ENCODE results near the gene ACSL1. TPM values are rescaled to one million over a fixed set of nuclear protein-coding genes. Genes with fewer than 3 reads are reported as not detected.

ACSL1 gene
- total RNA-seq, 1 experiment from 2014 or later = 56.3 TPM

- no peak for DNase-seq (ENCODE audit: low spot score)
Measured at GRCh38 chr4:184721254-184721653, 104.5 kb downstream of the ACSL1 start.

- DNase-seq (ENCODE audit: low spot score) = no peak
Measured at GRCh38 chr4:184719407-184719806, 106.4 kb downstream of the ACSL1 start.

GRCh38 chr4:184715526-184715925 is 110.2 kb downstream of the ACSL1 start:
- no peak for DNase-seq (ENCODE audit: low spot score)

- DNase-seq (ENCODE audit: low spot score) = no peak
Measured at GRCh38 chr4:184713887-184714286, 111.9 kb downstream of the ACSL1 start.

- no peak for DNase-seq (ENCODE audit: low spot score)
Measured at GRCh38 chr4:184712322-184712721, 113.4 kb downstream of the ACSL1 start.

GRCh38 chr4:184706453-184706852 is 119.3 kb downstream of the ACSL1 start:
- no peak for DNase-seq (ENCODE audit: low spot score)

- DNase-seq (ENCODE audit: low spot score) = no peak
Measured at GRCh38 chr4:184705692-184706091, 120.1 kb downstream of the ACSL1 start.

Other genes starting within 250 kb of the ACSL1 start
- 31.9 and 46.1 TPM in 2 replicates for gene CASP3, start 176.5 kb downstream of the ACSL1 start, total RNA-seq (2014; rRNA removed; shearing (Covaris generic))
- 26.9 and 30.4 TPM in 2 replicates for gene PRIMPOL, start 176.2 kb downstream of the ACSL1 start, total RNA-seq (2014; rRNA removed; shearing (Covaris generic))
- gene CENPU, start 91.9 kb downstream of the ACSL1 start, total RNA-seq (2014; rRNA removed; shearing (Covaris generic)) = 32.1 and 42.5 TPM in 2 replicates
- not detected in 2 replicates for gene HELT, start 192.5 kb upstream of the ACSL1 start, total RNA-seq (2014; rRNA removed; shearing (Covaris generic))